NCI-H1694 (cell line): ENCODE results near the gene CEP250.

Experiments used
- DNase-seq: peaks from one replicate; lab custom pipeline; 2025; lab: John Stamatoyannopoulos, UW

CEP250 gene

DNA sequence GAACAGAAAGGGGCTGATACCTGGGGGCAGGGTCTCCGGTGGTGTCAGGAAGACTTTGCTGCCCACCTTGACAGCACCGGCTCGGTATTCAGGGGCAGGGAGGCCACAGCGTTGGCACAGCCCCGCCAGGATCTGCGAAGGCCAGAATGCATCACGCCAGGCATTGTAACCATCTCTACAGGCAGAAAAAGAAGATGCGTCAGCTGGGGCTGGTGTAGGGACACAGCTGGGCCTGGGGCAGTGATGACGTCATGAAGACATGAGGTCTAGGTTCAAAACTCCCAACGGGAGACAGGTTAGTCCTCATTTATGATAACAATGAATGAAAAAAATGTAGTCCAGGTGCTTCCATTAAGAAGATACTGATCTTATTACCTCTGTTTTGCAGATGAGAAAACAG, 108.4 kb downstream of the CEP250 start:
- DNase-seq, result no peak

GRCh38 chr20:35564905-35565304, 109.5 kb downstream of the CEP250 start:
- DNase-seq, result no peak

GRCh38 chr20:35568645-35569044, 113.2 kb downstream of the CEP250 start:
- no peak for DNase-seq
